ENCODE data around the gene TSPAN31.
A peak's percentile ranks its signal among the peaks of the same experiment; 100 is the strongest.
"Not testable (repeated sequence)": the region's sequence is repeated elsewhere in the genome, so short reads cannot be mapped to it uniquely, and the experiment has no call there.

Gene TSPAN31
- total RNA-seq = 29.1 to 43.8 (median 34.0) reads per million in 18 experiments

- peak; percentile 98 for DNase-seq
Observed at GRCh38 chr12:57744777-57745484, at the start of gene TSPAN31. TSS of gene TSPAN31 (plus strand) at chr12:57745039. CDS start at chr12:57745155, 116 bp downstream.

- DNase-seq = no peak
Observed at GRCh38 chr12:57695770-57696432, 48.9 kb upstream of the TSPAN31 start.

GRCh38 chr12:57697076-57697475, 47.8 kb upstream of the TSPAN31 start:
- no peak for DNase-seq

- DNase-seq = no peak
Observed at GRCh38 chr12:57698414-57698813, 46.4 kb upstream of the TSPAN31 start.

GRCh38 chr12:57700317-57700716, 44.5 kb upstream of the TSPAN31 start:
- no peak for DNase-seq

- no peak for DNase-seq
Observed at GRCh38 chr12:57707250-57707649, 37.6 kb upstream of the TSPAN31 start.

- no peak for DNase-seq
Observed at GRCh38 chr12:57708296-57708695, 36.5 kb upstream of the TSPAN31 start.

GRCh38 chr12:57712701-57713100, 32.1 kb upstream of the TSPAN31 start:
- no peak for DNase-seq

- no peak for DNase-seq
Observed at GRCh38 chr12:57713209-57713608, 31.6 kb upstream of the TSPAN31 start.

GRCh38 chr12:57715036-57715748, 29.6 kb upstream of the TSPAN31 start:
- DNase-seq = not testable (repeated sequence)

GRCh38 chr12:57715786-57716185, 29.1 kb upstream of the TSPAN31 start:
- no peak for DNase-seq

- no peak for DNase-seq
Observed at GRCh38 chr12:57716305-57716704, 28.5 kb upstream of the TSPAN31 start.

GRCh38 chr12:57717131-57717530, 27.7 kb upstream of the TSPAN31 start:
- no peak for DNase-seq

- DNase-seq = no peak
Observed at GRCh38 chr12:57717846-57718640, 26.8 kb upstream of the TSPAN31 start.

- no peak for DNase-seq
Observed at GRCh38 chr12:57718641-57719528, 26.0 kb upstream of the TSPAN31 start.

GRCh38 chr12:57719777-57720605, 24.8 kb upstream of the TSPAN31 start:
- no peak for DNase-seq

GRCh38 chr12:57720606-57721595, 23.9 kb upstream of the TSPAN31 start:
- no peak for DNase-seq

GRCh38 chr12:57721846-57722608, 22.8 kb upstream of the TSPAN31 start:
- DNase-seq = not testable (repeated sequence)
